ENCODE results near the gene IL17D.
"Not testable (repeated sequence)": the region's sequence is repeated elsewhere in the genome, so short reads cannot be mapped to it uniquely, and the experiment has no call there.

IL17D gene

DNA sequence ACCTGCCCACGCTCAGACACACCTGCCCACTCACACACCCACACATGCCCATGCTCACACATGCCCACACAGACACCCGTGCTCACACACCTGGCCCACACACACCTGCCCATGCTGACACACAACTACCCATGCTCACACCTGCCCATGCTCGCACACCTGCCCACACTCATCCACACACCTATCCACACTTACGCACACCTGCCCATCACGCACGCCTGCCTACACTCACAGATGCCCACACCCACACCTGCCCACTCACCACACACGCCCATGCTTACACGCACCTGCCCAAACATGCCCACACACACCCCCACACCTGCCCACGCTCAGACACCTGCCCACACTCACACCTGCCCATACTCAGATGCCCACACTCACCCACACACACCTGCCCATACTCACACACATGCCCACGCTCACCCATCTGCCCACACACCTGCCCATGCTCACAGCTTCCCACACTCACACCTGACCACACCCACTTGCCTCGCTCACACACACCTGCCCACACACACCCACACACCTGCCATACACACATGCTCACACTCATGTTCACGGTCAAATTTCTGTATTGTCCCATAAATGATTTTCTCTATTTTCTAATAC is 15.6 kb downstream of the IL17D start:
- in situ Hi-C loops (cut with MboI; ENCODE audit: low sequenced_read_pairs), result no loop called here

- in situ Hi-C loops (cut with MboI; ENCODE audit: low sequenced_read_pairs), result no loop called here
Measured at GRCh38 chr13:20719783-20720182, 16.3 kb downstream of the IL17D start.

- in situ Hi-C loops (cut with MboI; ENCODE audit: low sequenced_read_pairs), result no loop called here
Measured at GRCh38 chr13:20720499-20720898, 17.0 kb downstream of the IL17D start.

DNA sequence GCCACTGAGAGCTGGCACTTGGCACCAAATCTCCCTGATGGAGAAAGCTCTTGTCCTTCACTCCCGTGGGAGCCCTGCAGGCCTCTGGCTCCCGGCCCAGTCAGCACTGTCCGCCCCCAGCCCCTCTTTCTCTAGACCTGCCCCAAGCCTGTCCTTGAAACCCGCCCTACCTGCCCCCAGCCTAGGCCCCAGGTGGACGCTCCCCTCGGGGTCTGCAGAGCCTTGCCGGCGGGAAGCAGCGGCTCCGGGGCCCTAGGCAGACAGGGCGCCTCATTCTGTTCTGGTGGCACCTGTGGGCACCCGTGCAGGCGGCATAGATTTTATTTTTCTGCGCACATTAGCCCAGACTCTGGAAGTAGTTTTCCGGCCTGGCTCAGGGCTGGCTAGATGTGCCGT is 17.6 kb downstream of the IL17D start:
- in situ Hi-C loops (cut with MboI; ENCODE audit: low sequenced_read_pairs), result no loop called here

GRCh38 chr13:20721454-20722357 is 18.2 kb downstream of the IL17D start:
- in situ Hi-C loops (cut with MboI; ENCODE audit: low sequenced_read_pairs), result no loop called here

DNA sequence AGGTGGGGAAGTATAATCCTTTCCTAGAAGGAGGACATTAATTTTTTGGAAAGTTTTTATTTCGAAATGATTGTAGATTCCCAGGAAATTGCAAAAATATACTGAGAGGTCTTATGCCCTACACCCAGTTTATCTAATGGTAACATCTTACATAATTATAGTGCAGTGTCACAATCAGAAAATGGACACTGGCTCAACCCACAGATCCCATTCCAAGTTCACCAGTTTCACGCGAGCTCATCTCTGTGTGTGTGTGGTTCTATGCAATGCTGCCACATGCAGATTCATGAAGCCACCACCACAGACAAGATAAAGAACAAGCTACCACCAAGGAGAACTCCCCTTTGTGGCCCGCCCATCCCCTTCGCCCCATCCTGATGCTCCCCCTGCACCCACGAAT is 24.4 kb downstream of the IL17D start:
- in situ Hi-C loops (cut with MboI; ENCODE audit: low sequenced_read_pairs), result no loop called here

GRCh38 chr13:20728579-20729311 is 25.2 kb downstream of the IL17D start:
- in situ Hi-C loops (cut with MboI; ENCODE audit: low sequenced_read_pairs), result no loop called here

- in situ Hi-C loops (cut with MboI; ENCODE audit: low sequenced_read_pairs), result no loop called here
Measured at GRCh38 chr13:20729633-20730585, 26.4 kb downstream of the IL17D start.

- in situ Hi-C loops (cut with MboI; ENCODE audit: low sequenced_read_pairs), result no loop called here
Measured at GRCh38 chr13:20738616-20739015, 35.1 kb downstream of the IL17D start.

DNA sequence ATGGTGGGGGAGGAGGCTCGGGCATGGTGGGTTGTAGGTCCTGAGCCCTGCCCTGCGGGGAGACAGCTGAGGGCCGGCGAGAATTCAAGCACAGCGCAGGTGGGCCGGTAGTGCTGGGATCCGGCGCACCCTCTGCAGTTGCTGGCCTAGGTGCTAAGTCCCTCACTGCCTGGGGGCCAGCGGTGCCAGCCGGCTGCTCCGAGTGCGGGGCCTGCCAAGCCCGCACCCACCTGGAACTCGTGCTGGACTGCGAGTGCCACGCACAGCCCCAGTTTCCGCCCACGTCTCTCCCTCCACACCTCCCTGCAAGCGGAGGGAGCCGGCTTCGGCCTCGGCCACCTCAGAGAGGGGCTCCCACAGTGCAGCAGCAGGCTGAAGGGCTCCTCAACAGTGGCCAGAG is 36.5 kb downstream of the IL17D start:
- in situ Hi-C loops (cut with MboI; ENCODE audit: low sequenced_read_pairs), result no loop called here

GRCh38 chr13:20743830-20744404 is 40.4 kb downstream of the IL17D start:
- in situ Hi-C loops (cut with MboI; ENCODE audit: low sequenced_read_pairs), result not testable (repeated sequence)

- in situ Hi-C loops (cut with MboI; ENCODE audit: low sequenced_read_pairs), result no loop called here
Measured at GRCh38 chr13:20749377-20749776, 45.9 kb downstream of the IL17D start.

- in situ Hi-C loops (cut with MboI; ENCODE audit: low sequenced_read_pairs), result no loop called here
Measured at GRCh38 chr13:20754009-20754408, 50.5 kb downstream of the IL17D start.

- in situ Hi-C loops (cut with MboI; ENCODE audit: low sequenced_read_pairs), result no loop called here
Measured at GRCh38 chr13:20760872-20761271, 57.4 kb downstream of the IL17D start.

DNA sequence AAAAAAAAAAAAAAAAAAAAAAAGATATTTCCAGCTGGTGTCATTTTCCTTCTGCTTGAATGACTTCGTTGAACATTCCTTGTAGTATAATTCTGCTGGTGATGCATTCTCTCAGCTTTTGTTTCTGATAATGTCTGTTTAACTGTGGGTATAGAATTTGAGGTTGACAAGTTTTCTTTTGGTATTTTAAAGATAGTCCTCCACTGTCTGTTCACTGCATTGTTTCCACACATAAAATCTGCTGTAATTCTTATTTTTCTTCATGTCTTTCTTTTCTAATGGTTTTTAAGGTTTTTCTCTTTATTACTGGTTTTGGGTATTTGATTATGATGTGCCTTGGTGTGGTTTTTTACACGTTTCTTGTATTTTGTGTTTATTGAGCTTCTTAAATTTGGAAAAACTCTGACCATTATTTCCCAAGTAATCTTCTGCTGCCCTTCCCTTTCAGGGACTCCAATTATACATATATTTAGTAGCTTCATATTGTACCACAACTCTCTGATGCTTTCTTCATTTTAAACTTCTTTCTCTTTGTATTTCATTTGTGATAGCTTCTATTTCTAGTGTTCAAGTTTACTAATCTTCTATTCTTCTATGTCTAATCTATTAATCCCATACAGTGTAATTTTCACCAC is 63.9 kb downstream of the IL17D start:
- in situ Hi-C loops (cut with MboI; ENCODE audit: low sequenced_read_pairs), result no loop called here

DNA sequence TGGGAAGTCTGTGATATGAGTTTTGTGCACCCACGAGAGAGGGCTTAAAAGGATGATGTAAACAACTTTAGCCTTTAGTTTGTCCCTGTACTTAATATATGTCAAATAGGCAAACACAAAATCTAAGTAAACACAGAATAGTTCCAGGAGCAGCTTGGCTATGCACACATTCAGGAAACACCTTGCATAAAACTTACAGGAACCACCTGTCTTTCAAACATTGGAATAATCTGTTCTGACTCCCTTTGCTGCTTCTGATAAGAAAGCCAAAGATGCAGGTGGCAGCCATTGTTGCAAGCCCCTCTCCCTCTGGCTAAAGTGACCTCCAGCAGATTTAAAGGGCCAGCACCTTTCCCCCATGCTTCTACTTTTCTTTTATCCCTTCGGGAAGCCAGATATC is 65.6 kb downstream of the IL17D start:
- in situ Hi-C loops (cut with MboI; ENCODE audit: low sequenced_read_pairs), result no loop called here

DNA sequence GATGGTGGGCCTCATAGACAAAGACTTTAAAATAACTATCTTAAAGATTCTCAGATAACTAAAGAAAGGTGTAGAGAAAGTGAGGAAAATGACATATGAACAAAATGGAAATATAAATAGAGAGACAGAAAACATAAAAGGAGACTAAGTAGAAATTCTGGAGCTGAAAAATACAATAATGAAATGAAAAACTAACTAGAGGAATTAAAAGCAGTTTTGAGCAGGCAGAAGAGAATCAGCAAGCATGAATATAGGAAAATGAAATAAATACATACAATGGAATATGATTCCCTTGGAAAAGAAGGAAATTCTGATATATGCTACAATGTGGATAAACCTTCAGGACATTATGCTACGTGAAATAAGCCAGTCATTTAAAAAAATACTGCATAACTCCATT is 66.3 kb downstream of the IL17D start:
- in situ Hi-C loops (cut with MboI; ENCODE audit: low sequenced_read_pairs), result no loop called here
